Hepatocyte (in vitro differentiated cells): ENCODE results near the gene RNU6-9. TPM values are rescaled to one million over a fixed set of nuclear protein-coding genes. Genes with fewer than 3 reads are reported as not detected.
A peak's percentile ranks its signal among the peaks of the same experiment; 100 is the strongest.

Source experiments
- DNase-seq: peaks from one replicate; pipeline ENCODE4 v3.0.0-alpha.2; 2016; ENCODE audit warnings: low spot score
- H2AFZ ChIP-seq: fragments of 200-600 bp; sonication (generic); 2 replicates; pipeline ENCODE4 v1.6.0; 2016; ENCODE audit warnings: antibody characterized with exemption, mild to moderate bottlenecking
- H3K27ac ChIP-seq: fragments of 200-600 bp; sonication (generic); 2 replicates; pipeline ENCODE4 v1.5.1; 2016; ENCODE audit warnings: mild to moderate bottlenecking
- H3K27me3 ChIP-seq: fragments of 200-600 bp; sonication (generic); 2 replicates; pipeline ENCODE4 v1.6.1; 2016
- H3K36me3 ChIP-seq: fragments of 200-600 bp; sonication (generic); replicated peaks from 2 replicates; pipeline ENCODE4 v1.5.1; 2016; ENCODE audit warnings: low read depth; ENCODE audit not compliant: insufficient read depth
- H3K4me1 ChIP-seq: fragments of 200-600 bp; sonication (generic); 2 replicates; pipeline ENCODE4 v1.5.1; 2016; ENCODE audit warnings: mild to moderate bottlenecking, moderate library complexity; ENCODE audit not compliant: insufficient read depth
- H3K4me2 ChIP-seq: fragments of 200-600 bp; sonication (generic); 2 replicates; pipeline ENCODE4 v1.6.0; 2016
- H3K4me3 ChIP-seq: fragments of 200-600 bp; sonication (generic); 2 replicates; pipeline ENCODE4 v1.5.1; 2016; ENCODE audit warnings: mild to moderate bottlenecking
- H3K79me2 ChIP-seq: fragments of 200-600 bp; sonication (generic); 2 replicates; pipeline ENCODE4 v1.6.0; 2017; ENCODE audit warnings: mild to moderate bottlenecking
- H3K9me2 ChIP-seq: fragments of 200-600 bp; sonication (generic); replicated peaks from 2 replicates; pipeline ENCODE4 v1.6.0; 2017; ENCODE audit warnings: mild to moderate bottlenecking; ENCODE audit not compliant: insufficient read depth
- H3K9me3 ChIP-seq: fragments of 200-600 bp; sonication (generic); 2 replicates; pipeline ENCODE4 v1.5.1; 2016; ENCODE audit warnings: low read depth, mild to moderate bottlenecking
- H4K20me1 ChIP-seq: fragments of 200-600 bp; sonication (generic); 2 replicates; pipeline ENCODE4 v1.6.0; 2016; ENCODE audit warnings: mild to moderate bottlenecking; ENCODE audit not compliant: insufficient read depth, poor library complexity, severe bottlenecking
- CTCF ChIP-seq: fragments of 200-600 bp; sonication (generic); IDR thresholded peaks from 2 replicates; pipeline ENCODE4 v1.5.1; 2016; ENCODE audit warnings: antibody characterized with exemption, mild to moderate bottlenecking; ENCODE audit not compliant: poor library complexity
- EZH2 ChIP-seq: fragments of 200-600 bp; sonication (generic); IDR thresholded peaks from 2 replicates; pipeline ENCODE4 v1.6.1; 2016; ENCODE audit warnings: antibody characterized with exemption, mild to moderate bottlenecking, borderline replicate concordance
- EZH2phosphoT487 ChIP-seq: fragments of 200-600 bp; sonication (generic); IDR thresholded peaks from one replicate; pipeline ENCODE4 v1.6.1; 2018; ENCODE audit warnings: antibody characterized with exemption, mild to moderate bottlenecking, low read depth, moderate library complexity; ENCODE audit not compliant: unreplicated experiment, severe bottlenecking
- WGBS: methylation state at CpG from one replicate; pipeline ENCODE4 v1.1.6; 2016; ENCODE audit warnings: low lambda C conversion rate; ENCODE audit errors: missing lambda C conversion rate; 5-methylcytosine and 5-hydroxymethylcytosine counted together
- polyA plus RNA-seq: library from polyadenylated mRNA; unstranded; fragments of >200 nt; fragmentation: Nextera tagmentation; extraction: Ambion mirVana; gene quantifications from 2 replicates; pipeline ENCODE4 v1.2.1, GENCODE V29; 2016
- total RNA-seq: library from RNA; depleted of rRNA; stranded (reverse); fragments of >200 nt; gene quantifications from 2 replicates; pipeline ENCODE4 v1.2.3, GENCODE V29; 2014

The RNU6-9 gene
- total and polyA plus RNA-seq, 2 experiments from 2014 or later = not detected

GRCh38 chr19:925526-926322 lies 32.4 kb downstream of the RNU6-9 start, which contains the start of gene ARID3A:
Gene ARID3A (plus strand): TSS chr19:926035. CDS start chr19:929529, 3,494 bp downstream.
- Histone ChIP-seq H2AFZ (peak within 1 kb of the TSS; percentile 64), H3K9me3 (no peaks in the 10 kb centered on the region), H3K36me3 (no peaks in the 10 kb centered on the region), H3K4me3 (peak within 1 kb of the TSS; percentile 70), H3K27ac (peak within 1 kb of the TSS; percentile 96), H3K27me3 (peaks cover 1% of the 10 kb centered on the region), H3K79me2 (peaks cover 62% of the 10 kb centered on the region), H3K9me2 (no peaks in the 10 kb centered on the region), H3K4me2 (peak within 1 kb of the TSS; percentile 98), H4K20me1 (peaks cover 26% of the 10 kb centered on the region), H3K4me1 (peaks cover 11% of the 10 kb centered on the region)
- no peak for TF ChIP-seq EZH2
- no peak for TF ChIP-seq CTCF
- TF ChIP-seq EZH2phosphoT487 = no peak
- DNase-seq = peak; percentile 94
- 0% methylated on average over 45 of the region's 97 CpGs for WGBS

DNA sequence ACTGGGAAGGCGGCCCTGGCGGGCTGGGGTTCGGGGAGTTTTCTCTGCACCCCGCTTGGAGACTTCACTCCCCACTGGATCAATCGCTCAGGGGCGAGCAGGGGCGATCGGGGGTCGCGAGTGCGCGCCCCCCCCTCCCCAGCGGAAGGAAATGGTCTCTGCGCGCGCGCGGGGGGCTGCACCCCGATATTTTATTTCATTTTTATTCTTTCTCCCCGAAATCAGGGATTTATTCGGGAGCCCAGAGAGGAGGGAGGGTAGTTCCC lies 33.0 kb downstream of the RNU6-9 start:
- Histone ChIP-seq H2AFZ (no peak overlapping the region), H3K4me2 (peak overlapping the region; percentile 98), H3K36me3 (no peaks in the 10 kb centered on the region), H3K79me2 (peaks cover 67% of the 10 kb centered on the region), H3K9me3 (no peaks in the 10 kb centered on the region), H3K27me3 (no peaks in the 10 kb centered on the region), H4K20me1 (peaks cover 31% of the 10 kb centered on the region), H3K4me1 (peaks cover 10% of the 10 kb centered on the region), H3K9me2 (no peaks in the 10 kb centered on the region), H3K27ac (peak overlapping the region; percentile 96), H3K4me3 (peak overlapping the region; percentile 70)
- DNase-seq = no peak
- 1% methylated on average over 18 of the region's 21 CpGs for WGBS
- TF ChIP-seq CTCF (no peak), EZH2phosphoT487 (no peak), EZH2 (no peak)

DNA sequence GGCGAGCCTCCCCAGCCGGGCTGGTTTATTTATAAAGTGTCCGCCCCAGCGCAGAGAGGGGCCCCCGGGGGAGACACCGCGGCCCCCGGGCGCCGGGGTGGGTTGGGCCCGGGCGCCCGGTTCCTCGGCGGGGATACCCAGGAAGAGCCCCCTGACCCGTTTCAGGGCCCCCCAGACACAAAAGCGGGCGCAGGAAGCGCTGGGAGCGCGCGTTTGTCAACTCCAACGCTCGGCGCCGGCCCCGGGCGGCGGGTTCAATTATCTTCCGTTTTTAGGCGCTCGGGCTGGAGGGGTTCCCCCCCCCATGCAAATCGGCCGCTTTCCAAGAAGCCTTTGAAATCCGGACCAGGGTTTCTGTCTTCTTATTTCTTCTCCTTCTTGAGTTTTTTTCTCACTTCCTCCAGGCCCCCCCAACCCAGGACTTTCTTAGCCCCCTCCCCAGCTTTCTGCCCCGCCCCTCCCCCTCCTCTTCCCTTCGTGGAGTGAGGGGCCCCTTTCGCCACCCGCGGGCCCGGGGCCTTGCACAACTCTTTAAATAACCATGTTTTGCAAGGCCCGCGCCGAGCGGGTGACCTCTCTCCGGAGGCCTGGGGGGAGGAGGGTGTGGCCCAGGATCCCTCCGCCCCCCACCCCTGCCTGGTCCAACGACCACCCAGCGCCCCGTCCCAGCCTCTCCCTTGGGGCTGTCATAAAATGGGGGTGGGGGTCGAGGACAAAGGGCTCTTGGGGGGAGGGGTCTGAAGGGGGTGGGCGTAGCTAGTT lies 33.5 kb downstream of the RNU6-9 start:
- peaks cover 33% of the 10 kb centered on the region for H4K20me1 ChIP-seq
- H2AFZ ChIP-seq = no peak overlapping the region
- no peaks in the 10 kb centered on the region for H3K9me3 ChIP-seq
- no peak for TF ChIP-seq EZH2phosphoT487
- peak overlapping the region; percentile 98 for H3K4me2 ChIP-seq
- H3K27ac ChIP-seq = peak overlapping the region; percentile 96
- H3K4me3 ChIP-seq = peak overlapping the region; percentile 70
- peaks cover 10% of the 10 kb centered on the region for H3K4me1 ChIP-seq
- peak; percentile 85 for DNase-seq
- WGBS = 0% methylated on average over 17 of the region's 52 CpGs
- no peaks in the 10 kb centered on the region for H3K36me3 ChIP-seq
- no peaks in the 10 kb centered on the region for H3K9me2 ChIP-seq
- H3K79me2 ChIP-seq = peaks cover 72% of the 10 kb centered on the region
- no peaks in the 10 kb centered on the region for H3K27me3 ChIP-seq

- Histone ChIP-seq H3K4me2 (peak overlapping the region; percentile 98), H2AFZ (no peak overlapping the region), H3K79me2 (peaks cover 78% of the 10 kb centered on the region), H3K27me3 (no peaks in the 10 kb centered on the region), H3K36me3 (no peaks in the 10 kb centered on the region), H3K4me1 (peaks cover 16% of the 10 kb centered on the region), H4K20me1 (peaks cover 39% of the 10 kb centered on the region), H3K4me3 (peak overlapping the region; percentile 70), H3K9me2 (no peaks in the 10 kb centered on the region), H3K27ac (peak overlapping the region; percentile 96), H3K9me3 (no peaks in the 10 kb centered on the region)
- peak; percentile 80 for DNase-seq
- TF ChIP-seq EZH2phosphoT487 = no peak
- TF ChIP-seq EZH2 = no peak
- TF ChIP-seq CTCF = no peak
- 0% methylated on average over 7 of the region's 15 CpGs for WGBS
Measured at GRCh38 chr19:927351-927779, 34.1 kb downstream of the RNU6-9 start.
